Measurements from ENCODE around the gene SMPD4.
A peak's percentile ranks its signal among the peaks of the same experiment; 100 is the strongest.
"Not testable (repeated sequence)": the region's sequence is repeated elsewhere in the genome, so short reads cannot be mapped to it uniquely, and the experiment has no call there.

SMPD4 gene

DNA sequence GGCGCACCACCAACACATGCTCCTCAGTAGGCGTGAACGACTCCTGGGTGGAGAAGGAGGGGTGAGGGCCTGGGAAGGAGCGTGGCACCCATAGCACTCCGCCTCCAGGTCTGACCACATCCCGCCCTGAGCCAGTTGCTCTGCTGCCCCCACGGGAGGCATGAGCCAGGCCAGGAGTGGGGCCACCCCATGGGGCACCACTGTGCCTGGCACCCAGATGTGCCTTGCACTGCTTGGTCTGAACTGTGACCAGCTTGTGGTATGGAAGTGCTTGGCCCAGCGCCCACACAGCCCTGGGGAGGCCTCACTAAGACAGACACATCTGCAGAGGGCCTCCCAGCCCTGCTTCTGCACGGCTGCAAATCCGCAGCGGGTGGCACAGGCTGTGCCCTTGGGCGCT is 24.0 kb downstream of the SMPD4 start:
- DNase-seq = not testable (repeated sequence)

DNA sequence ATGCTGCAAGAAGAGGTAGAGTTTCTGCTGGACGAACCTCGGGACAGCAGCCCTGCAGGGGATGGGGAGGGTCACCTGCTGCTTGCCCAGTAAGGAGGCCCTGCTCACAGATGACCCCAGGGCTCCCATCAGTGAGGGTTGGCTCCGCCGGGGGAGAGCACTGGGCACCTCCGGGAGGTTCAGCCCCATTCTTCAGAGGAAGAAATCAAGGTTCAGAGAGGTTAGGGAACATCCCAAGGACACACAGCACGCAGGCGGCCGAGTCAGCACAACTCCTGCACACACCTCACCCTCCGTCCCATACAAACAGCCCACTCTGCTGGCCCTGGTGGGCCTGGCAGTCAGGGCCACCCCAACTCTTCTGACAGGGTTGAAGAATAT is 24.8 kb downstream of the SMPD4 start:
- DNase-seq = no peak

DNA sequence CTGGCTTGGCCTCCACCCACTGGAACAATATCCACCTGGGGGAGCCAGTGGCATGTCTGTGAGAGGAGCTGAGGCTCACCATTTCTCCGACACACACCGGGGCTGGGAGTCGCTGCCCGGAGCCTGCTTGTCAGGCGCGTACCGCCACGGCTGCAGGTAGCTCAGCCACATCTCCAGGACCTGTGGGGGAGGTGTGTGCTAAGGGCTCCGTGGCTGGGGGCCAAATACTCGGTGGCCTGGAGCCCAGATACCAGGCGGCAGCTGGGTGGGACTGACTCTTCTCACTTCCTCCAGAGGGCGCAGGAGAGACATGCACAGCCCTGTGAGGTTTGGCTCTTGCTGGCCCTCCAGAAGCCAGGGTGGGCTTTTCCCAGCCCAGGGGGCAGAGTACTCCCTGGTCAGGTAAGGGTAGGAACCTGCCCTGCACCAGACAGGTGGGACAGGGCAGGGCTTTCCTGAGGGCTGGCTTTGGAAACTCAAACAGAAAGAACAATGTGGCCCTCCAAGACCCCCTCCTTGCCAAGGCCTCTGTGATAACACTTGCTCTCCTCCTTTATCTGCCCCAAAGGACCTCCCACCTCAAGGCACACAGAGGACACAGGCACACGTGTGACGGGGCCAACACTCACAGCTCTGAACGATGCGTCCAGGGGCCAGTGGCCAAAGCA is 25.3 kb downstream of the SMPD4 start:
- DNase-seq = not testable (repeated sequence)

DNA sequence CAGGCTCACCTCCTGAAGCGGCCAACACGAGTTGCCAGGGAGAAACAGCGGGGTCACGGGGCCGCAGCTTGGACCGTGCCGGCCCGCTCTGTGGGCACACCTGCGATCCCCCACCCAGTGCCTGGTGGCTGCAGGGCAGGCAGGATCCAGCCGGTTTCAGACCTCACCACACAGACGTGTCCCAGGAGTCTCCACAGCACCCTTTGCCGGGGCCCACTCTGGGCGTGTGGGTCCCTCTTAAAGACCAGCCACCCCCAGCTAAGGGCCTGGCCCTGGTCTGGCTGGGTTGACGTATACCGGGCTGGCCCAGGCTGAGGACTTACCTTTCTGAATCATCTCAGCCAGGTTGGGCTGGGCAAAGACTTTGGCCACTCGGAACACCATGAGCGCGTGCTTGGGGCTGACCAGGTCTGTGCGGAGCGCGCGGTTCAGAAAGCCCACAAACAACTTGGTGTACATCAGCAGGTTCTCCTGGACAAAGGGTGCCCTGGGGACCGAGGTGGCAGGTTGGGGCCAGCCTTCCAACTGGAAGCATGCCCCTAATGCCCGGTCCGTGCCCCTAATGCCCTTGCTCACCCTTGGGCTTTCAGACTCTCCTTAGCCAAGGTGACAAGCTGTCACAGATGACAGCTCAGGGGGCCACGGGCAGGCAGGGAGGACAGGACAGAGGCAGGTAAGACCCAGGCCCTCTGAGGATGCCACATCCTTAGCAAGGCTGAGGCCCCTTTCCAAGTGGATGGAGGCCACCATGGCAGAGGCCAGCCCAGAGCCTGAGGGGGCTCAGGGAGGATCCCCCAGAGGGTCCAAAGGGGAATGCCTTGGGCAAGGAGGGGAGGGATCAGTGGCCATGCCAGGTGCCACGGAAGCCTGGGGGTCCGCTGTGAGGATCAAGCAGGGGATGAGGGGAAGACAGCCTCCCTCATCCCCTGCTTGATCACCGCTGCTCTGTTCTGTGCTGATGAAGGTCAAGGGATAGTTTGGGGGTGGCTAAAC is 26.3 kb downstream of the SMPD4 start:
- no peak for DNase-seq

DNA sequence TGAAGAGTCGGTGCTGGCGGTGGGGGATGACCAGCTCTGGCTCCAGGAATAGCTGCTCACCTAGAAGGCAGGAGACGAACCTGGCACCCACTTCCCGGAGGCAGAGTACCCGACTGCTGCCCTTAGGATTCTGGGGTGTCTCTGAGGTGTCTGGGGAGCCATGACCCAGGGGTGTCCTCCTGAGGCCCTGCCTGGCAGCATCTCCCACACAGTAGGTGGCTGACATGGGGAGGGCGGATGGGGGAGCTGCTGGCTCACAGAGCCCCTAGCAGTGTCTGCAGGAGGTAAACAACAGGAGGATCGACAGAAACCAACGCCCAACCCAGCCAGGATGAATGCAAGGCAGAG is 27.0 kb downstream of the SMPD4 start:
- DNase-seq = not testable (repeated sequence)

DNA sequence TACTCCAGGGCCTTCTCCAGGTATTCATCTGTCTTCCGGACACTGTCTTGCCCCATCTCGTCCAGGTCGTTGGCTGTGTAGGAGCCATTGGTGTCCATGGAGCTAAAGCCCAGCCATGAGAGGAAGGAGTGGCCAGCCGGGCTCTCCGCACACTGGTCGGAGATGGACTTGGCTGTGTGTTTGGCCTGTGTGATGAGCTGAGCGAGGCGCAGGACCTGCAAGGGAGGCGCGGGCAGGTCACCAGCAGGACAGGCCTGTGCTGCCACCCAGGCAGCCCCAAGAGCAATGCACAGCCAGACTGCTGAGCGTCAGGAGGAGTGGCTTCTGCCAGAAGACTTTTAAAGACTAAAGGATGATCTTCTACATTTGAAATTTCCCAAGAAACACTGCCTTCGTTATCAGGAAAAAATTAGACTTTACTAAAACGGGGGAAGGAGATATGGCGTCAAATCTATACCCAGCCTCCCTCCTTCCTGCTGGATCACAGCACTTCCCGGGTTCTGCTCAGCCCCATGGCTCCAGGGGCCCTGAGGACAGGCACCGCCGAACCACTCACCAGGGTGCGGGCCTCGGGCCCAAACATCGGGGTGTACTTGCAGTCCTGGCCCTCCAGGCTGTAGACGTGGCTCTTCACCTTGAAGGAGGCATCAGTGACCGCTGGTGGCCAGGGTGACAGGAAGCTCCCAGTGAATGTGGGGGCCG is 27.5 kb downstream of the SMPD4 start:
- not testable (repeated sequence) for DNase-seq

DNA sequence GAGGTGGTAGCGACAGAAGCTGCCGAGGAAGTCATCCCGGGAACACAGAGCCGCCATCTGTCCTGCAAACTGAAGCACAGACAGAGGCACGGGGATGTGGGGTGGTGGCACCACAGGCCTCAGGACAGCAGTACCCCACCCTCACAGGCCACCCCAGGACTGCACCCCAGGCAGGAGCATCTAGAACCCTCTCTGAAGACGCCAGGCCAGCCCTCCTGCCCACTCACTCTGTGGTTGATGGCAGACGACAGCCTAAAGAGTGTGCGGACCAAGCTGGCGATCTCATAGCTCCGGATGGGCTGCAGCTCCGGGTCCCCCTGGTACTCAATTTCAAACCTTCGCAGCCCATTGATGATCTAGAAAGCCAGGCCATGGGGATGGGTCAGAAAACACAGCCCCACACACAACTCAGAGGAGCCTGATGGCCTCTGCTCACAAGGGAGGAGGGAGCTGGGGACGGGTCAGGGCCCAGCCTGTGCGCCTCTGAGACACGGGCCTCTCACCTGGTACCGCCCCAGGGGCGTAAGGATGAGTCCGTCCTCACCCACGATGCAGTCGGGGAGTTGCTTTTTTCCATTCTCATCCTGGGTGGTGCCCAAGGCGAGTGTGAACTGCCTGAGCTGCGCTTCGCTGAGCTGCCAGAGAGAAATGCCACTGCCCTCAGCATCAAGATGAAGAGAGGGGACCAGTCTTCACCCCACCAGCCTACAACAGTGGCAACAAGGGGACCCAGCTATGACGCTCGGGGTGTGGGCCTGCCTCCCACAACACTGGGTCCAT is 28.4 kb downstream of the SMPD4 start:
- no peak for DNase-seq

DNA sequence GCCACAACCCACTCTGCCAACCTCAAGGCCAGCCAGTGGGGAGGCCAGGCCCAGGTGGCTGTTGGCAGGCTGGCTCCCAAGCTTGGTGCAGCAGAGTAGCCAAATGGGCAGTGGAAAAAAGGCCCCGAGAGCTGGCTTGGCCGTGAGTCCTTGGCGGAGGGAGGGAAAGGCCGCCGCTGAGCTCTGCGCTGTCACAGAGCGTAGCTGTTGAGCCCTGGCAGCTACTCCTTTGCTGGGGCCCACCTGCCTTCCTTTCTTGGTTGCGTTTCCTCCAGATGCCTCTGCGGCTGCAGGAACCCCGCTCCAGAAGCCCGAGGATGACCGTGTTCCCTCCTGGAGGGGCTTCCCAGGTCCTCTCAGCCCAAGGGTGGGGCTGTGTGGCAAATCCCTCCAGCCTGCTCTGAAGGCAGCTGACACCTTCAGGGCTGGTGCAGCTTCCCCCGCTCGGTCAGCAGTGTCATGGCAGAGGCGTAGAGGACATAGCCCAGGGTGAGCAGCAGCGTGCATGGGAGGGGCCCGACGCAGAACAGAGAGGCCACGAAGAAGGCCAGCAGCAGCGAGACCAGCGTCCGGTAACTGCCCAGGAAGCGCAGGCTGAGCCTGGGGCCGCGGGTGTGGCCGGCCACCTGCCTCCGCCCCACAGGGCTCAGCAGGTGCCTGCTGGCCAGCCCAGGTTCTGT is 29.1 kb downstream of the SMPD4 start:
- not testable (repeated sequence) for DNase-seq

DNA sequence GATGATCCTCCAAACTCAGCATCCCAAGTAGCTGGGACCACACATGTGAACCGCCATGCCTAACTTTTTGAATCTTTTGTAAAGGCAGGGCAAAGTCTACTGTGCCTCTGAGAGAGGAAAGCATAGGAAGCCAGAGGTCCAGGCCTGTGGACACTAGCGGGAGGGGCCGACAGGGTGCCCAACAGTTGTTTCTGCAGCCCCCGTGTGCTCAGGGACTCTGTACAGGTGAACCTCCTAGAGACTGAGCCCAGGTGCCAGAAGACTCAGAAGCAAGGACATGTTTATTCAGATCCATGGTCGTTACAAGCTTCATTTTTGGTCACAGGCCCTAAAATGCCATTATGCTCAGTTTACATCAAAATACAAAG is 30.3 kb downstream of the SMPD4 start:
- DNase-seq = not testable (repeated sequence)

DNA sequence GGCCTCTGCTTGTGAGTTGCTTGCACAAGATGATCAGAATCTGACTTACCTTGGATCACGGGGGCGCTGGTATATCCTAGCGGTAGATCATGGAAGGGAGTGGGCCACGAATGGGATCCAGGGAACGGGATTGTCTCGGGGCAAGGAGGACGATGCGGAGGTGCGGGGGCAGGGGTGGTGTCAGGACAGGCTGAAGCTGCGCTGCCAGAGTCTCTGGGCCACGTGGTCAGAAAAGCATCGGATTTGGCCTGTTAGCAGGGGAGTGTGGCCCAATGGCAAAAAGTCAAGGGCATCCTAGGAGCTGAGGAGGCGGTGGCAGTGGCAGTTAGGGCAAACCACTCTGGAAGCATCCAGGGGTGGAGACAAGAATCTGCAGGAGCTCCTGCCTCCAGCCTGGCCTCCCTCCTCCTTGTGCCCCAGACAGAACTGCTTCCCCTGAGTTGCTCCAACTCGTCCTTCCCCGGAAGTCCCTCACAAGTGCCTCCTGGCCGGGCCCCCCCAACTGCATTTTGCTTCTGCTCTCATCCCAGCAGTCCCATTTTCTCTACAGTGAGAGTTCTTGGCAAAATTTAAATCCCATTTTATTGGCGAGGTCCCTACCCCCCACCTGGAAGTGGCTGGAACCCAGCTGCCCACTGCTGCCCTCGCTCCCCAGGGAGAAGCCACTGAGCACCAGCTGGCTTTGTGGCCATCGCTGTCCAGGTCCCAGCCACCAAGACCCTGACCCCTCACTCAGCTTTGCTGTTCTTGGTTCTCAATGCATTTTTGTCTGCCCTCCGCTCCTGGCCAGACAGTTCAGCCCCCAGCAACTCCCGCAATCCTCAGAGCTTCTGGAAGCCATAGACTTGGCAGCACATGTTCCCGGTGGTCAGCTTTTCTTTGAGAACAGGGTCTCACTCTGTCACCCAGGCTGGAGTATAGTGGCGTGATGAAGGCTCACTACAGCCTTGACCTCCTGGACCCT is 30.9 kb downstream of the SMPD4 start:
- no peak for DNase-seq

DNA sequence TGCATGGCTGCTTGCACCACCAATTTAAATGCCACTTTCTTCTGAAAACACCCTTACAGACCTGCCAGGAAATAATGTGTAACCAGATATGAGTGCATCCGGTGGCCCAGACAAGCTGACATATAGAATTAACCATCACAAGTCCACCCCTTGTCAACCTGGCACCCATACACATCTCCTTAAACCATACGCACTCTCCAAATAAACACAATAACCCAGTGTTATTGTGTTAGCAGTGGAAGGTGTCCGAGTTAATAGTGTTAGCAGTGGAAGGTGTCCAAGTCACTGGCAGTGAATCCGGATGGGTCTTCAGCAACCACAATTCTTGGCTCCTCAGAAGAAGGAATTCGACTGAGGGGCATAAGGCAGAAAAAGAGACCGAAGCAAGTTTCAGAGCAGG is 32.9 kb downstream of the SMPD4 start:
- DNase-seq = not testable (repeated sequence)

DNA sequence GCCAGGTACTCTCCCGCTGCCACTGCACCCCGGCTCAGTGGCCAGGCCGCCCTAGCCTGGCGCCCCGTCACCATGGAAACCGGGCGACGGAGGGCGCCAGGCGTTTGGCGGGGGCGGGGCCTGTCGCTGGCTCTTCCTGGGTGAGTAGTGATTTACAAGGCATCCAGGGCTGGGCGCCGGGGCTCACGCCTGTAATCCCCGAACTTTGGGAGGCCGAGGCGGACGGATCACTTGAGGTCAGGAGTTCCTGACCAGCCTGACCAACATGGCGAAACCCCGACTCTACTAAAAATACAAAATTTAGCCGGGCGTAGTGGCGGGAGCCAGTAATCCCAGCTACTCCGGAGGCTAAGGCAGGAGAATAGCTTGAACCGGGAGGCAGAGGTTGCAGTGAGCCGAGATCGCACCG is 36.4 kb downstream of the SMPD4 start, which contains the start of gene CCDC74B:
CCDC74B (minus strand) TSS at position 107 of the 409 bp plus-strand sequence. CDS start 116 bp downstream, outside the sequence.
- peak; percentile 46 to 50 for DNase-seq

DNA sequence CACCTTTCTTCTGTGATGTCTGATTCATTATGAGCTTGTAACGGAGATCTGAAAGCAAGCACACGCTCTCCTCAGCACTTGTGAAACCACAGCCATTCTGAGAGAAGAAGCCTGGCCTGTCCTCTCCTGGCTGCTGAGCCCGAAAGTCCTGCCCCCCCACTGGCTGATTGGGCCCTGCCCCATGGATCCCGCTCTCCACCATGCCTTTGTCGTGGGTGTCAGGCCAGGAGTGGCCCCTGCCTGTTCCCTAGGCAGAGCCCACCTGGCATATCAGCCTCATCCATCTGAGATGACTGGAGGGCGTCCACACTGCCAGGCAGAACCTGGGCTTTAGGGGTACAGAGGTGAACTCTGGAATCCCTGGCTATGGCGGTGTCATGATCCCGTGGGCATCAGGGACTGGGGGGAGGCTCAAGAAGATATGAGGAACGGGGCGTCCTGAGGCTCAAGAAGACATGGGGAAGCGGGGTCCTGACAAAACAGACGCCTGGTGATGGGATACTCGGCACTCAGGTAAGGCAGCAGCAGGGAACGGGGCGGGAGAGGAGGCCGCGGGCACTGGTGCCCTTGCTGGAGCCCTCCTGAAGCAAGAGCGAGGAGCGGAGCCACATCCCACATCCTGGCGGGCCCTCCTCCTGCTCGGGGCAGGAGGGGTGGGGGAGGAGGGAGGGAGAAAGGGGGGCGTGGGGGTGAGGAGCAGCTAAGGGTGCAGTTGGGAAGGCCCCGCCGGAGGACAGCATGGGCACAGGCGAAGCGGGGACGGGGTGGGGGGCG is 37.9 kb downstream of the SMPD4 start:
- DNase-seq = not testable (repeated sequence)

DNA sequence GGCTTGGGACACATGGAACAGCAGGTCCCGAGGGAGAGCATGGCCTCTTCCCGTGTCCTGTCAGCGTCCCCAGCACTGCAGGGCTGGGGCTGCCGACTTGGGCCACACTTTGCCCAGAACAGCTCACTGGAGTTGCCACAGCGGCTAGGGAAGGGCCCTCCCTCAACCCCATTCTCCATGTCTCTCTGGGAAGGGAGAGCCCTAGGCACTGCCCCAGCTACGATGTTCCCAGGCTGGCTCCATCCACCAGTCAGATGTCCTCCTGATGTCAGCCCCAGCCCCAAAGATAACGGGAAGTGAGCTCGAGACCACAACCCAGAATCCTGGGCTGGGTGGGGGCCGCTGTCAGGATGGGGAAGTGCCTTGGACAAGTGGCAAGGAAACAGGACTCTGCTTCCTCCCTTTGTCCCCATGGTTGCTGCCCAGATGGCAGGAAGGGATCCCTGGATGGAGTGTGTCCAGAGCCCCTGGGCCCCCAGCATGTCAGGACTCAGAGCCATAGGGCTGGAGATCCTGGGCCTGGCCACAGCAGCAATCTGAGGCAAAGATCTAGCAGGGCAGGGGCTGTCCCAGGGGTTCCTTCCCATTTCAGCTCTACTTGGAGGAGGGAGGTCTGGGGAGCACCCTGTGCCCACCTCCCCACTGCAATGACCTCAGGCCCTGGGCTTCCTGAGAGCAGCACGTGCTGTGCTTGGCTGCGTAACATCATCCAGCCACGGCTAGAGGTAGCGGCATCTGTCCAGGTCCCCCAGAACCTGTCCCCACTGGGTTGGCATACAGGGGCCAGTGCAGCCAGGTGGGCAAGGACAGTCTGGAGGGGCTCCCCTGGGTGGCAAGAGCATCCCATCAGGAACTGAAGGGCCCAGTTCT is 38.8 kb downstream of the SMPD4 start:
- DNase-seq = not testable (repeated sequence)

DNA sequence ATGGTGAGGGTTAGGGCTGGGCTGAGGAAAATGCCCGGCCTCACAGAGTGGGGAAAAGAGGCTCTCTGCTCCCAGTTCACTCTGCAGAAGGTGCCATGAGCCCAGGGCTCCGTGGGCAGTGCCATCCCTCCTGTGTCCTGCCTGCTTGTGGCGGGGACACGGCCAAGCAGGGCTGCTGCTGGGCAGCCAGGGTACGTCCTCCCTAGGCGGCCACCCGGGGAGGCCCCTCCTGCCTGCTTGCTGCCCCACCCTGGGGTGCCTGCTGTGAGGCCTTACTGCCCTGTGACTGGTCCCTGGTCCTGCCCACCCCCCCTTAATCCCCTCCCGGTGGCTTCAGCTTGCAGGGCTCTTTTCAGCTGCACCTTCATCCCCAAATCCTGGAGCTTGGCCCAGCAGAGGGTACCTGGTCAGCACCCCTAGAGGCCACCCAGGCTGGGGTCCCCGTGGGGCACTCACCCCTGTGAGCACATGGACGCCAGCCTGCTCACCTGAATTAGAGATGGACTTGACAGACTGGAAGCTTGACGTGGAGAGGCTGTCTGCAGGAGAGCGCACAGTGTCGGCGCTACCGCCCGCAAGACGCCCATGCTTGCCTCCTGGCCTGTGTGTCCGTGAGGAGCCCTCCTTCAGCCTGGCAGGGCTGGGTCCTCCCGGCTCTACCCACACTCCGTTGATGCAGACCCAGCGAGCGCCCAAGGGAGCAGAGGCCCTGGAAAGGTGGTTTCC is 39.6 kb downstream of the SMPD4 start:
- not testable (repeated sequence) for DNase-seq

DNA sequence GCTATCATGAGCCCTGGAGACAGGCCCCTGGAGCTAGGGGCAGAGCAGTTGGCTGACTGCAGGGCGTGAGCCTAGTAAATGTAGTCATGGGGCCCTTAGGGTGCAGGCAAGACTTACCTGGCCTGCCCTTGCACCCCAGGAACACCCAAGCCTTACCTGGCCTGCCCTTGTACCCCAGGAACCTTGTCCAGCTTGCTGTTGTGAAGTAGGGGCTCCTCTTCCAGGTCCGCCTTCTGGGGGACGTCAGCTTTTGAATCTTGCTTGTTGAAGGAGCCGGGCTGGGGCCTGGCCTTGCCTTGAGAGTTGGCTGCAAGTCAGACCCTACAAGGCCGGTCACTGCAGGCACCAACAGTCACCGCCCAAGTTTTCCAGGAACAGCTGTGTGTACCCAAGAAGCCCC is 40.4 kb downstream of the SMPD4 start:
- DNase-seq = not testable (repeated sequence)

DNA sequence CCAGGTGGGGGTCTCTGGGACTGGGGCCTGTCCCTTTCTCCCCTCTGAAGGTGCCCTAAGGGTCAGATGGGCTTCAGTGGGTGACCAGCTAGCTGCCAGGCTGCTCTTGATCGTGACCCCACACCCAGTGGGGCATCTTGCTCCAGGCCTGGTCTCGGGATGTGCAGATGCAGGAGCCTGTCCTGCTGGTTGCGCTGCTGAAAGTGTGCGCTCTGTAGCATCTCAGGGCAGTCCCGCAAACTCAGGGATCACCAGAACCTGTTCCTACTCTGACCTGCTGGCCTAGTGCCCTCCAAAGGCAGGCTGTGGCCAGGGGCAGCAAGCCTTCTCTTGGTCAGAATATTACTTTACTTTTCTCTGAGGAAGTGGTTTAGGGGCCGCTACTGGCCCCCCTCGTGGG is 40.9 kb downstream of the SMPD4 start:
- DNase-seq = not testable (repeated sequence)

All from stimulated activated CD4-positive, alpha-beta T cell treated with anti-CD3 and anti-CD28 coated beads, Interleukin-4, amount 100 ng/mL, for 4 hours (primary cell).